Natural killer cell (primary cell): ENCODE measurements around the gene CFAP97. TPM values are rescaled to one million over a fixed set of nuclear protein-coding genes. Genes with fewer than 3 reads are reported as not detected.

ENCODE experiments used
- ATAC-seq, 3 donors: fragments of 150-1000 bp in 2 of 3; fragments of 200-7000 bp in 1 of 3; cut with Tn5 transposase; 1 replicate in 1 of 3; 2 replicates in 2 of 3; pipeline ENCODE4 v1.10.0; 2021; ENCODE audit warnings: mild to moderate bottlenecking in 2 of 3, moderate library complexity in 2 of 3
- DNase-seq, 2 donors: peaks; one replicate each; pipeline versions ENCODE4 v3.0.0 to v3.0.0-alpha.2; 2013 to 2021; ENCODE audit warnings: mixed read lengths in 1 of 2
- H3K27ac ChIP-seq: one replicate; pipeline ENCODE4 v1.5.1; 2013; ENCODE audit warnings: mild to moderate bottlenecking, low read length
- H3K27me3 ChIP-seq: one replicate; pipeline ENCODE4 v1.6.1; 2013; ENCODE audit warnings: low read length; ENCODE audit not compliant: control insufficient read depth, insufficient read depth
- H3K36me3 ChIP-seq: one replicate; pipeline ENCODE4 v1.6.1; 2013; ENCODE audit warnings: low read length; ENCODE audit not compliant: control insufficient read depth, insufficient read depth
- H3K4me1 ChIP-seq: one replicate; pipeline ENCODE4 v1.6.1; 2013; ENCODE audit warnings: low read length; ENCODE audit not compliant: control insufficient read depth, insufficient read depth
- H3K4me3 ChIP-seq: one replicate; pipeline ENCODE4 v1.5.1; 2013; ENCODE audit warnings: low read length
- H3K9me3 ChIP-seq: one replicate; pipeline ENCODE4 v1.6.1; 2013; ENCODE audit warnings: low read length; ENCODE audit not compliant: control insufficient read depth, insufficient read depth
- H3K27ac Mint-ChIP-seq, 2 donors: one replicate each; pipeline ENCODE4 v1.8.0; 2022; ENCODE audit warnings: mild to moderate bottlenecking in 2 of 2, mixed read lengths in 2 of 2, moderate library complexity in 1 of 2
- H3K27me3 Mint-ChIP-seq, 2 donors: one replicate each; pipeline ENCODE4 v1.8.0; 2022; ENCODE audit warnings: low read depth in 2 of 2, mixed read lengths in 2 of 2
- H3K36me3 Mint-ChIP-seq: one replicate; pipeline ENCODE4 v1.8.0; 2022; ENCODE audit warnings: mixed read lengths
- H3K4me1 Mint-ChIP-seq, 2 donors: one replicate each; pipeline ENCODE4 v1.8.0; 2022; ENCODE audit warnings: mixed read lengths in 2 of 2
- H3K4me3 Mint-ChIP-seq: one replicate; pipeline ENCODE4 v1.8.0; 2022; ENCODE audit warnings: mild to moderate bottlenecking, moderate library complexity, mixed read lengths
- H3K9me3 Mint-ChIP-seq, 2 donors: one replicate each; pipeline ENCODE4 v1.8.0; 2022; ENCODE audit warnings: mixed read lengths in 2 of 2
- WGBS: methylation state at CpG from one replicate; pipeline ENCODE4 v1.1.7; 2013; ENCODE audit warnings: missing lambda C conversion rate; ENCODE audit not compliant: insufficient coverage; 5-methylcytosine and 5-hydroxymethylcytosine counted together
- intact Hi-C: fragments of 100-400 bp; cut with micrococcal nuclease; formaldehyde crosslinking; loops from one replicate; pipeline ENCODE4 v1.14.2; 2022
- total RNA-seq, 4 donors: library from RNA; stranded (reverse); fragments of 120-200 nt in 1 of 4; gene quantifications; one replicate each; pipeline versions ENCODE4 v1.2.3 to v1.2.4, GENCODE V29; 2013 to 2022
- TF ChIP-seq, protein P1 (sequence below): fragments of 200-600 bp; IDR thresholded peaks from one replicate; pipeline ENCODE4 v1.8.0; 2022; ENCODE audit warnings: antibody characterized with exemption

Gene CFAP97
- total RNA-seq, 3 donors from 2014 or later (not counting 1 experiment from before 2014, with no cell fraction given) = 25.7 to 30.5 (median 25.9) TPM

DNA sequence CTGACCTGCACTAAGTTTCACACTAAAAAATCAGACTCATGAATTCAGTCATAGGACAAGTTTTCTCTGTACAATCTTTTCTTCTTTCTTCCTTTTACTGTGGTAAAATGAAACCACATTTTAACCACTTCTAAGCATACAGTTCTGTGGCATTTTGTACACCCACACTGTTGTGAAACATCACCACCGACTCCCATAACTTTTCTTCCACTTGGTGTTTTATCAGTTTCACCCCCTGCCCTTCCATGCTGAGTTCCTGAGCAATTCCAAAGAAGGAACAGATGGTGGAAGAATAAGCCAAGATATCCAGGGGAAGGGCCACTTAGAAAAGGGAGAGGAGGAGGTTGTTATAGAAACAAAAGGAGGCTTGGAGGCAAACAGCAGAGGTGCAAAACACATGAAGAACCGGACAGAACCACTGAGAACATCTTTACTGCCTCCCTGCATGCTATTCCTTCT, 38.2 kb downstream of the CFAP97 start:
- H3K36me3 Mint-ChIP-seq = peaks cover 27% of the 10 kb centered on the region

DNA sequence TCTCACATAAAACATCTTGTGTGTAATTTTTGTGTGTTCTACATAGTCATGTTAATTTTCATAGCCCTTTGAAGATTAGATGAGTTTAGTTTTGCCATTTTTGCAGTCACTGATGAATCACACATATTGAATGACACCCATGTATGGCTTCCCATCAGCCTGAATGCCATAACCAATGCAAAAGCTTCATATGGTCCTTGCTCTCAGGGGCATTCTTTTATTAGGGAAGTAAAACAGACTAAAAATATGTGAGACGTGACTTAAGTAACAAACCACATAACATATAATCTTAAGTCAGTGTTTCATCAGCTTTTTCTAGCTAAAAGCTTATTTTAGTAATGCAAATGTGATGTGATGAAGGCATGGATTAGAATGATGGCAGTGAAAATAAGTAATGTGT, 52.5 kb downstream of the CFAP97 start:
- Histone ChIP-seq H3K27me3 (no peaks in the 10 kb centered on the region), H3K27ac (no peak overlapping the region), H3K4me3 (no peak overlapping the region), H3K4me1 (no peaks in the 10 kb centered on the region), H3K36me3 (peaks cover 8% of the 10 kb centered on the region), H3K9me3 (no peaks in the 10 kb centered on the region)
- peaks cover 8 to 9% of the 10 kb centered on the region in 2 donors for H3K4me1 Mint-ChIP-seq
- intact Hi-C loops = no loop called here
- ATAC-seq (no peak), DNase-seq (no peak)
- H3K4me3 Mint-ChIP-seq = no peak overlapping the region
- H3K27me3 Mint-ChIP-seq = no peaks in the 10 kb centered on the region
- WGBS = no CpG with 5 or more reads among the region's 1 CpG
- TF ChIP-seq, protein P1, sequence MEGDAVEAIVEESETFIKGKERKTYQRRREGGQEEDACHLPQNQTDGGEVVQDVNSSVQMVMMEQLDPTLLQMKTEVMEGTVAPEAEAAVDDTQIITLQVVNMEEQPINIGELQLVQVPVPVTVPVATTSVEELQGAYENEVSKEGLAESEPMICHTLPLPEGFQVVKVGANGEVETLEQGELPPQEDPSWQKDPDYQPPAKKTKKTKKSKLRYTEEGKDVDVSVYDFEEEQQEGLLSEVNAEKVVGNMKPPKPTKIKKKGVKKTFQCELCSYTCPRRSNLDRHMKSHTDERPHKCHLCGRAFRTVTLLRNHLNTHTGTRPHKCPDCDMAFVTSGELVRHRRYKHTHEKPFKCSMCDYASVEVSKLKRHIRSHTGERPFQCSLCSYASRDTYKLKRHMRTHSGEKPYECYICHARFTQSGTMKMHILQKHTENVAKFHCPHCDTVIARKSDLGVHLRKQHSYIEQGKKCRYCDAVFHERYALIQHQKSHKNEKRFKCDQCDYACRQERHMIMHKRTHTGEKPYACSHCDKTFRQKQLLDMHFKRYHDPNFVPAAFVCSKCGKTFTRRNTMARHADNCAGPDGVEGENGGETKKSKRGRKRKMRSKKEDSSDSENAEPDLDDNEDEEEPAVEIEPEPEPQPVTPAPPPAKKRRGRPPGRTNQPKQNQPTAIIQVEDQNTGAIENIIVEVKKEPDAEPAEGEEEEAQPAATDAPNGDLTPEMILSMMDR = no peak
- no peak overlapping the region for H3K27ac Mint-ChIP-seq
- no peaks in the 10 kb centered on the region for H3K36me3 Mint-ChIP-seq
- no peaks in the 10 kb centered on the region for H3K9me3 Mint-ChIP-seq

More for the DNA sequence above, 38.2 kb downstream of the CFAP97 start:
- Histone ChIP-seq H3K36me3 (peaks cover 41% of the 10 kb centered on the region), H3K27ac (no peak overlapping the region), H3K27me3 (no peaks in the 10 kb centered on the region), H3K9me3 (no peaks in the 10 kb centered on the region), H3K4me1 (peaks cover 4% of the 10 kb centered on the region), H3K4me3 (no peak overlapping the region)
- H3K4me1 Mint-ChIP-seq = peaks cover 17 to 20% of the 10 kb centered on the region in 2 donors
- WGBS = 32% methylated on average over 2 of the region's 2 CpGs
- ATAC-seq (peak in 2 of 3 donors; percentile 39 to 55), DNase-seq (peak in 1 of 2 donors; percentile 71)
- TF ChIP-seq, protein P1 = no peak
- H3K27me3 Mint-ChIP-seq = no peaks in the 10 kb centered on the region
- no peak overlapping the region for H3K4me3 Mint-ChIP-seq
- intact Hi-C loops = no loop called here
- H3K27ac Mint-ChIP-seq = peak overlapping the region in 1 of 2 donors; percentile 70
- no peaks in the 10 kb centered on the region for H3K9me3 Mint-ChIP-seq

DNA sequence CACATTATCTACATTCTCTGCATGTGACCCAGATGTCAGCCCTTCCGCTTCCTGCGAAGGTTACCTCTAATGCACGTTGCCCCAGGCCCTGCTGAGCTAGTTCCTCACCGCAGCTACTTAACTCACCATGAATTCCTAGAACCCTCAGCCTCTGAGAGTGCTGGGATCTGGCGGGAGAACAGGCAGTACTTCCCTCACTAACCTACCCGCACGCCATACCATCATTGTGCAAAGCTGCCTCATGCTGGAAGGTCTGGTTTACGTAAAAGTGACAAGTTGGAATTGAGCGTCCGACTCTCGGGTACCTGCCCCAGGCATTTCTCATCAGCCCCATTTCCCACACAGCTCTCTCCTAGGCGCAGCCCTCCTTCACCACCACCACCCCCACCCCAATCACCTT, 54.4 kb downstream of the CFAP97 start:
- no peak overlapping the region for H3K27ac Mint-ChIP-seq
- Histone ChIP-seq H3K4me3 (no peak overlapping the region), H3K27me3 (no peaks in the 10 kb centered on the region), H3K9me3 (no peaks in the 10 kb centered on the region), H3K4me1 (no peaks in the 10 kb centered on the region), H3K27ac (no peak overlapping the region), H3K36me3 (peaks cover 8% of the 10 kb centered on the region)
- DNase-seq (no peak), ATAC-seq (no peak)
- intact Hi-C loops = no loop called here
- TF ChIP-seq, protein P1 = no peak
- no peak overlapping the region for H3K4me3 Mint-ChIP-seq
- H3K9me3 Mint-ChIP-seq = no peaks in the 10 kb centered on the region
- no peaks in the 10 kb centered on the region for H3K27me3 Mint-ChIP-seq
- H3K4me1 Mint-ChIP-seq = peaks cover 8 to 9% of the 10 kb centered on the region in 2 donors
- WGBS = 97% methylated on average over 12 of the region's 12 CpGs
- H3K36me3 Mint-ChIP-seq = no peaks in the 10 kb centered on the region

DNA sequence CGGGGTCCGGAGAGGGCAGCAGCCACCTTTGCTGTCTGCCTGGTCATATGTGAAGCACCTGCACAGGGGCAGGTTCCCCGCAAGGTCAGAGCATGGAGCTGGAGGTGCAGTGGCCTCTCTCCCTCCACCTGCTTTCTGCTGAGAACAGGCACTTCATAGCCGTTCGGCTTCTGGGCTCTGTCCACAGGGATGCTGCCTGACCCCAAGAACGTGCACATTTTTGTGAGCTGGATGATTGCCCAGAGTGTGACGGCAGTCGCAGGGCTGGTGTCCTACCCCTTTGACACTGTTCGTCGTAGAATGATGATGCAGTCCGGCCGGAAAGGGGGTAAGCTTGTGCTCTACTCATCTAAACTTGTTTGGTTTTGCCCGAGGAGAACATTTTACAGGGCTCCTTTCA, 58.2 kb downstream of the CFAP97 start:
- Histone ChIP-seq H3K4me1 (peaks cover 14% of the 10 kb centered on the region), H3K36me3 (no peaks in the 10 kb centered on the region), H3K4me3 (no peak overlapping the region), H3K27ac (no peak overlapping the region), H3K9me3 (no peaks in the 10 kb centered on the region), H3K27me3 (no peaks in the 10 kb centered on the region)
- no peaks in the 10 kb centered on the region for H3K9me3 Mint-ChIP-seq
- peak overlapping the region; percentile 15 for H3K4me3 Mint-ChIP-seq
- H3K4me1 Mint-ChIP-seq = peaks cover 18 to 21% of the 10 kb centered on the region in 2 donors
- ATAC-seq (no peak), DNase-seq (no peak)
- no peak overlapping the region for H3K27ac Mint-ChIP-seq
- H3K36me3 Mint-ChIP-seq = no peaks in the 10 kb centered on the region
- WGBS = 97% methylated on average over 12 of the region's 13 CpGs
- intact Hi-C loops = no loop called here
- TF ChIP-seq, protein P1 = no peak
- H3K27me3 Mint-ChIP-seq = peaks cover 0 to 3% of the 10 kb centered on the region in 2 donors
